Measurements from ENCODE around the gene CAPN5.

DNA sequence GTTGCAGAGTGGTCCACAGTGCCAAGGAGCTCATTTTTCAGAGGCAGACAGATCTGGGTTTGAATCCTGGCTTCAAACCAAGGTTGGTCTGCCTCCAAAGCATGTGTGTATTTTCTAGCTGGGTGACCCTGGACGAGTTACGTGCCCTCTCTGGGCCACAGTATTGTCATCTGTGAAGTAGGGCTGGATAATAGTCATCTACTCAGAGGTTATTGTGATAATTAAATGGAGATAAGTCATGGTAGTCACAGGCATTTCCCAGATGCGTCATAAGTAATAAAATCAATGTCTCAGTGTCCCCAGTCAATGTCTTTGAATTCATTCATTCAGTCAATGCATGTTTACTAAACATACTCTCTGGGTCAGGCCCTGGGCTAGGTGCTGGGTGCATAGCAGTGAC lies 44.5 kb downstream of the CAPN5 start:
- no peak for TF ChIP-seq CTCF (IDR thresholded peaks at IDR 0.05)
- TF ChIP-seq POLR2A (IDR thresholded peaks at IDR 0.05) = no peak
- no peak for TF ChIP-seq POLR2AphosphoS5 (IDR thresholded peaks at IDR 0.05)
